PC-9 (cell line): ENCODE results near the gene NFIA.
"Not testable (repeated sequence)": the region's sequence is repeated elsewhere in the genome, so short reads cannot be mapped to it uniquely, and the experiment has no call there.

ENCODE experiments used
- EZH2 ChIP-seq: fragments of 200-600 bp; sonication (generic); IDR thresholded peaks from 2 replicates; pipeline ENCODE4 v1.8.0; 2017; ENCODE audit warnings: antibody characterized with exemption, low read depth
- TF ChIP-seq, protein P1 (sequence below): fragments of 200-600 bp; sonication (generic); conservative IDR thresholded peaks from 2 replicates; pipeline ENCODE4 v1.6.1; 2017; ENCODE audit warnings: mixed run types, antibody characterized with exemption, mild to moderate bottlenecking, moderate library complexity

DNA sequence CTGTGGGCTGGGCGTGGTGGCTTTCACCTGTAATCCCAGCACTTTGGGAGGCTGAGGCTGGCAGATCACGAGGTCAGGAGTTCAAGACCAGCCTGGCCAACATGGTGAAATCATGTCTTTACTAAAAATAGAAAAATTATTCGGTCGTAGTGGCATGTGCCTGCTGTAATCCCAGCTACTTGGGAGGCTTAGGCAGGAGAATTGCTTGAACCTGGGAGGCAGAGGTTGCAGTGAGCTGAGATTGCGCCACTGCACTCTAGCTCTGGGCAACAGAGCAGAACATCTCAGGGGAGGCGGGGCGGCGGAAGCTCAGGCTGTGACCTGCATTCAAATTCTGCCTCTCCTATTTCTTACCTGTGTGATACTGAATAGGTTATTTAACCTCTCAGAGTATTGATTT is 196.1 kb downstream of the NFIA start:
- not testable (repeated sequence) for TF ChIP-seq EZH2
- TF ChIP-seq, protein P1, sequence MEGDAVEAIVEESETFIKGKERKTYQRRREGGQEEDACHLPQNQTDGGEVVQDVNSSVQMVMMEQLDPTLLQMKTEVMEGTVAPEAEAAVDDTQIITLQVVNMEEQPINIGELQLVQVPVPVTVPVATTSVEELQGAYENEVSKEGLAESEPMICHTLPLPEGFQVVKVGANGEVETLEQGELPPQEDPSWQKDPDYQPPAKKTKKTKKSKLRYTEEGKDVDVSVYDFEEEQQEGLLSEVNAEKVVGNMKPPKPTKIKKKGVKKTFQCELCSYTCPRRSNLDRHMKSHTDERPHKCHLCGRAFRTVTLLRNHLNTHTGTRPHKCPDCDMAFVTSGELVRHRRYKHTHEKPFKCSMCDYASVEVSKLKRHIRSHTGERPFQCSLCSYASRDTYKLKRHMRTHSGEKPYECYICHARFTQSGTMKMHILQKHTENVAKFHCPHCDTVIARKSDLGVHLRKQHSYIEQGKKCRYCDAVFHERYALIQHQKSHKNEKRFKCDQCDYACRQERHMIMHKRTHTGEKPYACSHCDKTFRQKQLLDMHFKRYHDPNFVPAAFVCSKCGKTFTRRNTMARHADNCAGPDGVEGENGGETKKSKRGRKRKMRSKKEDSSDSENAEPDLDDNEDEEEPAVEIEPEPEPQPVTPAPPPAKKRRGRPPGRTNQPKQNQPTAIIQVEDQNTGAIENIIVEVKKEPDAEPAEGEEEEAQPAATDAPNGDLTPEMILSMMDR: not testable (repeated sequence)
